Testis (tissue), 3 donors: ENCODE results near the gene CNDP1. TPM values are rescaled to one million over a fixed set of nuclear protein-coding genes. Genes with fewer than 3 reads are reported as not detected.

ENCODE experiments used
- DNase-seq: peaks from one replicate; pipeline ENCODE4 v3.0.0-alpha.2; 2019
- H3K27ac ChIP-seq, 2 donors: fragments of 200-600 bp; sonication (generic); one replicate each; pipeline ENCODE4 v1.5.1; 2019
- H3K27me3 ChIP-seq: fragments of 200-600 bp; sonication (generic); one replicate; pipeline ENCODE4 v1.5.1; 2019
- H3K36me3 ChIP-seq: fragments of 200-600 bp; sonication (generic); one replicate; pipeline ENCODE4 v1.5.1; 2017; ENCODE audit warnings: low read depth; ENCODE audit errors: missing control alignments
- H3K4me1 ChIP-seq: fragments of 200-600 bp; sonication (generic); one replicate; pipeline ENCODE4 v1.5.1; 2019
- H3K4me3 ChIP-seq, 2 donors: fragments of 200-600 bp; sonication (generic); one replicate each; pipeline ENCODE4 v1.5.1; 2017 to 2019
- H3K9me3 ChIP-seq: fragments of 200-600 bp; sonication (generic); one replicate; pipeline ENCODE4 v1.5.1; 2017
- POLR2A ChIP-seq: fragments of 450-650 bp; IDR thresholded peaks from one replicate; pipeline ENCODE4 v1.6.1; 2017; ENCODE audit warnings: antibody characterized with exemption, mild to moderate bottlenecking, moderate library complexity
- WGBS, 2 donors: methylation state at CpG; one replicate each; pipeline ENCODE4 v1.1.5; 2018; 5-methylcytosine and 5-hydroxymethylcytosine counted together
- intact Hi-C: fragments of 100-400 bp; cut with DNase I; formaldehyde crosslinking; loops from one replicate; pipeline ENCODE4 v1.15.1; 2023; ENCODE audit warnings: low total_unique reads
- polyA plus RNA-seq: library from polyadenylated mRNA; stranded (reverse); fragments of 350-450 nt; fragmentation: Illumina TruSeq; extraction: RNeasy Lipid Tissue Mini Kit (QIAGEN cat#74804); gene quantifications from one replicate; pipeline ENCODE4 v1.2.3, GENCODE V29; 2014; ENCODE audit warnings: low read depth, low replicate concordance; ENCODE audit not compliant: insufficient read depth
- total RNA-seq, 2 donors: library from RNA; depleted of rRNA; stranded (reverse); fragments of >200 nt; gene quantifications; one replicate each; pipeline ENCODE4 v1.2.3, GENCODE V29; 2016
- TF ChIP-seq, protein P1 (sequence below), 3 experiments: fragments of 450-650 bp in 2 of 3; fragments of 200-600 bp in 1 of 3; sonication (generic) in 1 of 3; IDR thresholded peaks; one replicate each; pipeline ENCODE4 v1.5.1; 2016 to 2019; ENCODE audit warnings: antibody characterized with exemption in 3 of 3, mild to moderate bottlenecking in 2 of 3, moderate library complexity in 1 of 3

The CNDP1 gene
- total and polyA plus RNA-seq, 3 donors from 2014 or later, result 0.31 to 1.3 (median 0.40) TPM

DNA sequence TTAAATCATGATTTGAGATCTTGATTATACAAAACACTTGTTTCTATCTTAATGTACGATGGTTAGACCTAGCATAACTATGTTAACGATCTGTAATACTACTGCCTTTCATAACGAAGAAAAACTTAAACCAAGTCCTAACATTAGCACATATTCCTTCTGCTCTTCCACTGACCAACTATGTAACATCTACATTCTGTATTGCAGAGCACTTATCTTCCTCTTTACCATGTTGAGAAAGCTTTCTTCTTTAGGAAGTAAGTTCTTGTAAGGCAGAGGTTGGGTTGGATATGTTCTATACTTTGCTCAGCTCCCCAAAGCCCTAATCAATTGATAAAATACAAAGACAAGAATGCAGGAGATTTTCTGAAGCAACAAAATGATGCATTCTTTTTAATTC is 55.5 kb downstream of the CNDP1 start:
- intact Hi-C loops, result loop anchor here (10.0 kb wide), 1 partner anchor 865 kb away; no protein-coding TSS in a partner anchor
- 79 to 84% methylated on average over 3 of the region's 3 CpGs for WGBS, 2 donors

DNA sequence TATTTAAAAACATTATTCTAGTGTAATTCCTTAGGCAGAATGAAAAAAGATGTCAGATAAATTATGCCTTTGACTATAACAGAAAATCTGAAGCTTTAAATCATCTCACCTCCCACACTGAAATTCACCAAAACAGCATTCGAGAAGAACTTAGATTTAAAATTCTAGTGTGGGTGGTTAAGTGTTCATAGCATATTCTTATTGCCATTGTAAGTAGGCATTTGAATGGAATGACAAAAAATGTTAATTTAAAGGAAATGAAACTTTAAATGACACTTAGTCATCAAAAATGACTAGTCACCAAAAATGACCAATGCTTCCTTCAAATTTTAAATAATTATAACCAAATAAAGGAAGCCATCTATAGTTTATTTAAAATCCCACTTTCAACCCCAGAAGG is 56.4 kb downstream of the CNDP1 start:
- H3K4me3 ChIP-seq, result no peak overlapping the region
- no peak overlapping the region for H3K27ac ChIP-seq
- no peak for DNase-seq
- H3K36me3 ChIP-seq, result no peaks in the 10 kb centered on the region
- 52 to 60% methylated on average over 1 of the region's 1 CpG for WGBS, 2 donors
- no peaks in the 10 kb centered on the region for H3K9me3 ChIP-seq
- TF ChIP-seq, protein P1, sequence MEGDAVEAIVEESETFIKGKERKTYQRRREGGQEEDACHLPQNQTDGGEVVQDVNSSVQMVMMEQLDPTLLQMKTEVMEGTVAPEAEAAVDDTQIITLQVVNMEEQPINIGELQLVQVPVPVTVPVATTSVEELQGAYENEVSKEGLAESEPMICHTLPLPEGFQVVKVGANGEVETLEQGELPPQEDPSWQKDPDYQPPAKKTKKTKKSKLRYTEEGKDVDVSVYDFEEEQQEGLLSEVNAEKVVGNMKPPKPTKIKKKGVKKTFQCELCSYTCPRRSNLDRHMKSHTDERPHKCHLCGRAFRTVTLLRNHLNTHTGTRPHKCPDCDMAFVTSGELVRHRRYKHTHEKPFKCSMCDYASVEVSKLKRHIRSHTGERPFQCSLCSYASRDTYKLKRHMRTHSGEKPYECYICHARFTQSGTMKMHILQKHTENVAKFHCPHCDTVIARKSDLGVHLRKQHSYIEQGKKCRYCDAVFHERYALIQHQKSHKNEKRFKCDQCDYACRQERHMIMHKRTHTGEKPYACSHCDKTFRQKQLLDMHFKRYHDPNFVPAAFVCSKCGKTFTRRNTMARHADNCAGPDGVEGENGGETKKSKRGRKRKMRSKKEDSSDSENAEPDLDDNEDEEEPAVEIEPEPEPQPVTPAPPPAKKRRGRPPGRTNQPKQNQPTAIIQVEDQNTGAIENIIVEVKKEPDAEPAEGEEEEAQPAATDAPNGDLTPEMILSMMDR (IDR thresholded peaks at IDR 0.05), result no peak
- TF ChIP-seq POLR2A, result no peak
- peaks cover 3% of the 10 kb centered on the region for H3K4me1 ChIP-seq
- no peaks in the 10 kb centered on the region for H3K27me3 ChIP-seq
- intact Hi-C loops, result no loop called here

More for the DNA sequence above, 55.5 kb downstream of the CNDP1 start:
- Histone ChIP-seq H3K4me1 (no peaks in the 10 kb centered on the region), H3K27ac (no peak overlapping the region), H3K9me3 (no peaks in the 10 kb centered on the region), H3K27me3 (no peaks in the 10 kb centered on the region), H3K4me3 (no peak overlapping the region), H3K36me3 (no peaks in the 10 kb centered on the region)
- no peak for DNase-seq
- TF ChIP-seq POLR2A, result no peak
- TF ChIP-seq, protein P1 (IDR thresholded peaks at IDR 0.05), result no peak

DNA sequence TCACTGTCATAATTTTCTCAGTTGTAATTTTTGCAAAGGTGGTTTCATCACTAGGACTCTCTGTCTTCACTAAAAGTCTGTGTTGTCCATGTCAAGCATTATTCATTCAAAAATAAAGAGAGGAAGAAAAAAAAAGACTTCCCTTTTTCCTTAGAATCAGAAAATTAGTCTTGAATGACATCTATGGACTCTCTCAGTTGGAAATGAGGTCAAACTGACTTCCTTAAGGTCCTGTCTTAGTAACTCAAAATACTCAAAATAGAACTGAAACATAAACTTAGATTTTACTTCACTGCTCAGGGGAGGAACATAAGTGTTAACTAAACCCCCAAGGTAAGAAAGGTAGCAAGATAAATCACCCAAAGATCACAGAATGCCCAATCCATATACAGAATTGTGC is 61.1 kb downstream of the CNDP1 start:
- DNase-seq, result no peak
- Histone ChIP-seq H3K27me3 (no peaks in the 10 kb centered on the region), H3K4me3 (no peak overlapping the region), H3K27ac (no peak overlapping the region), H3K4me1 (peaks cover 14% of the 10 kb centered on the region), H3K36me3 (no peaks in the 10 kb centered on the region), H3K9me3 (no peaks in the 10 kb centered on the region)
- TF ChIP-seq, protein P1 (IDR thresholded peaks at IDR 0.05), result no peak
- TF ChIP-seq POLR2A, result no peak
- intact Hi-C loops, result no loop called here

DNA sequence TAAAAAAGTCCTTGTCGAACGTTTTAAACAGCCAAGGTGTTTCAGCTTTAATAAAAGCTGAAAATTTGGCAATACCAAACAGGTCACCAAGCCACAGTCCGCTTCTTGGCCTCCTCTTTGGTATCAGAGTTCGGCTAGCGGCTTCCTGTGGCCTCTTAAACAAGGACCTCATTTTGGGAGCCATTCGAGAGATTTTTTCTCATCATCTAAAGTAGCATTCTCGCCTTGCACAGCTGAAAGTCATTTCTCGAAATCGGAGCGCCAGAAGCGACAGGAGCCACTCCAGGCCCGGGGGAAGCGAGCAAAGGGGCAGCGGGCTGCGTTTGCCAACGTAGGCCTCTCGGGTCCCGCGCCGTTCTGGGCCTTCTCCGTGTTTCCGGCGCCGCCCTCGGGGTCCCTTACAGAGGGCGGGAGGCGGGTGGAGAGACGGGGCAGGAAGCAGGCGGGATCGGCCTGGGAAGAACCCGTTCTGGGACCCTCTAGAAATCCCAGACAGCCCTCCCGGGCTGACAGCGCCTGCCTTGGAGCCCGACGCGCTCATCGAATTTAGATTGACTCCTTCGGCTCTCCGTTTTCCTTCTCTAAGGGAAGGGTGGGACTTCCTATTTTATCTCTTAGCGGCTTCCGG is 62.8 kb downstream of the CNDP1 start:
- TF ChIP-seq, protein P1 (IDR thresholded peaks at IDR 0.05), result peak in 2 of 3 experiments; percentile 5 to 23
- no peak for TF ChIP-seq POLR2A
- Histone ChIP-seq H3K36me3 (no peaks in the 10 kb centered on the region), H3K4me1 (peaks cover 14% of the 10 kb centered on the region), H3K27me3 (no peaks in the 10 kb centered on the region), H3K4me3 (peak overlapping the region; percentile 85 to 87), H3K9me3 (no peaks in the 10 kb centered on the region), H3K27ac (peak overlapping the region; percentile 97 to 99)
- intact Hi-C loops, result no loop called here
- peak; percentile 81 for DNase-seq
- WGBS, 2 donors, result 0 to 1% methylated on average over 20 to 41 of the region's 41 CpGs
